ENCODE measurements around the gene MYL3.

MYL3 gene

GRCh38 chr3:46844881-46845312 lies 18.3 kb downstream of the MYL3 start:
- Histone ChIP-seq H3K36me3 (ENCODE audit: insufficient read depth, low read length) (no peaks in the 10 kb centered on the region), H3K4me3 (ENCODE audit: low read length) (no peak overlapping the region), H3K9me3 (ENCODE audit: low read length) (no peaks in the 10 kb centered on the region), H3K27me3 (ENCODE audit: insufficient read depth, low read length) (no peaks in the 10 kb centered on the region), H3K4me1 (ENCODE audit: insufficient read depth, low read length) (peaks cover 7% of the 10 kb centered on the region), H2AFZ (ENCODE audit: low read depth, low read length) (no peak overlapping the region)

- H2AFZ ChIP-seq (ENCODE audit: low read depth, low read length): no peak overlapping the region
- H3K36me3 ChIP-seq (ENCODE audit: insufficient read depth, low read length): no peaks in the 10 kb centered on the region
- H3K4me3 ChIP-seq (ENCODE audit: low read length): no peak overlapping the region
- no peaks in the 10 kb centered on the region for H3K9me3 ChIP-seq (ENCODE audit: low read length)
- H3K27me3 ChIP-seq (ENCODE audit: insufficient read depth, low read length): no peaks in the 10 kb centered on the region
- peaks cover 6% of the 10 kb centered on the region for H3K4me1 ChIP-seq (ENCODE audit: insufficient read depth, low read length)
Observed at GRCh38 chr3:46844397-46844796, 18.8 kb downstream of the MYL3 start.

DNA sequence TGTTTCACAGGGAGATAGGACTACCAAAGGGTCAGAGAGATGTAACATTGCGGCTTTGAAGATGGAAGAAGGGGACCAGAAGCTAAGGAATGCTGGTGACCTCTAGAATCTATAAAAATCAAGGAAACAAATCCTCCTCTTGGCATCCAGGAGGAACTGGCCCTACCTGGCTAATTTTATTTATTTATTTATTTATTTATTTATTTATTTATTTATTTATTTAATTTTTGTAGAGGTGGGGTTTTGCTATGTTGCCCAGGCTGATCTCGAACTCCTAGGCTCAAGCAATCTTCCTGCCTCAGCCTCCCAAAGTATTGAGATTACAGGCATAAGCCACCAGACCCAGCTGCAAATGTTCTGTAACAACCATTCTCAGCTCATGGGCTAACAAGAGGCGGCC lies 19.7 kb downstream of the MYL3 start:
- no peaks in the 10 kb centered on the region for H3K27me3 ChIP-seq (ENCODE audit: insufficient read depth, low read length)
- no peak overlapping the region for H3K4me3 ChIP-seq (ENCODE audit: low read length)

DNA sequence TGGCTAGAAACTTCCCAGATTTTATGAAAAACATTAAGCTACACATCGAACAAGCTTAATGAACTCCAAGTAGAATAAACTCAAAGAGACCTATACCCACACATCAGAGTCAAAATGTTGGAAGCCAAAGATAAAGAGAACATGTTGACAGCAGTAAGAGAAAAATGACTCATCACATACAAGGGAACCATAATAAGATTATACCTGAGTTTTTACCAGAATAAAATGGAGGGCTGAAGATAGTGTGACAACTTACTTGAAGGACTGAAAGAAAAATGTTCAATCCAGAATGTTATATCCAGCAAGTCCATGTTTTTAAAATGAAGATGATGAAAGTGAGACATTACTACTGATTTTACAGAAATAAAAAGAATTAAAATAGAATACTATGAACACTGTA lies 22.8 kb downstream of the MYL3 start:
- no peak overlapping the region for H3K4me3 ChIP-seq (ENCODE audit: low read length)
- peaks cover 3% of the 10 kb centered on the region for H3K9me3 ChIP-seq (ENCODE audit: low read length)
- H2AFZ ChIP-seq (ENCODE audit: low read depth, low read length): no peak overlapping the region
- H3K36me3 ChIP-seq (ENCODE audit: insufficient read depth, low read length): no peaks in the 10 kb centered on the region
- no peaks in the 10 kb centered on the region for H3K4me1 ChIP-seq (ENCODE audit: insufficient read depth, low read length)
- H3K27me3 ChIP-seq (ENCODE audit: insufficient read depth, low read length): no peaks in the 10 kb centered on the region

More for the DNA sequence above, 19.7 kb downstream of the MYL3 start:
- no peaks in the 10 kb centered on the region for H3K36me3 ChIP-seq (ENCODE audit: insufficient read depth, low read length)
- no peaks in the 10 kb centered on the region for H3K9me3 ChIP-seq (ENCODE audit: low read length)
- H3K4me1 ChIP-seq (ENCODE audit: insufficient read depth, low read length): peaks cover 1% of the 10 kb centered on the region
- H2AFZ ChIP-seq (ENCODE audit: low read depth, low read length): no peak overlapping the region

DNA sequence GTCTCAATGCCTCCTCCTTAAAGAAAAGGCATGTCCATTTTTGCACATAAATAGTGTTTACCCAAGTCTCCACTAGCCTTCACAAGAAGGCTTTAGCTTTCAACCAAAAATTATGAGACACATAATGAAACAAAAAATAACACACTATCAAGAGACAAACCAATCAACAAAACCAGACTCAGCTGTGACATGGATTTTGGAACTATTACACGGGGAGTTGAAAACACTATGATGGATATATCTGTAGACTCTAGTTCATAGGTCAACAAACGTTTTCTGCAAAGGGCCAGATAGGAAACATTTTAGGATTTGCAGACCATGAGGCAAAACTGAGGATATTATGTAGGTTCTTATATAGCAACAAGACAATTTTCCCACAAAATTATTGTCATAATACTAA lies 24.9 kb downstream of the MYL3 start:
- Histone ChIP-seq H3K36me3 (ENCODE audit: insufficient read depth, low read length) (no peaks in the 10 kb centered on the region), H3K27me3 (ENCODE audit: insufficient read depth, low read length) (no peaks in the 10 kb centered on the region), H3K9me3 (ENCODE audit: low read length) (peaks cover 3% of the 10 kb centered on the region), H3K4me1 (ENCODE audit: insufficient read depth, low read length) (no peaks in the 10 kb centered on the region), H3K4me3 (ENCODE audit: low read length) (no peak overlapping the region), H2AFZ (ENCODE audit: low read depth, low read length) (no peak overlapping the region)

- H2AFZ ChIP-seq (ENCODE audit: low read depth, low read length): no peak overlapping the region
- no peaks in the 10 kb centered on the region for H3K36me3 ChIP-seq (ENCODE audit: insufficient read depth, low read length)
Observed at GRCh38 chr3:46835491-46835890, 27.8 kb downstream of the MYL3 start.

GRCh38 chr3:46835054-46835453 lies 28.2 kb downstream of the MYL3 start:
- no peak overlapping the region for H3K4me3 ChIP-seq (ENCODE audit: low read length)
- H3K36me3 ChIP-seq (ENCODE audit: insufficient read depth, low read length): no peaks in the 10 kb centered on the region
- no peaks in the 10 kb centered on the region for H3K27me3 ChIP-seq (ENCODE audit: insufficient read depth, low read length)
- no peak overlapping the region for H2AFZ ChIP-seq (ENCODE audit: low read depth, low read length)
- H3K9me3 ChIP-seq (ENCODE audit: low read length): peaks cover 3% of the 10 kb centered on the region
- no peaks in the 10 kb centered on the region for H3K4me1 ChIP-seq (ENCODE audit: insufficient read depth, low read length)

More at GRCh38 chr3:46835491-46835890, 27.8 kb downstream of the MYL3 start:
- H3K4me1 ChIP-seq (ENCODE audit: insufficient read depth, low read length): no peaks in the 10 kb centered on the region
- no peak overlapping the region for H3K4me3 ChIP-seq (ENCODE audit: low read length)
- peaks cover 3% of the 10 kb centered on the region for H3K9me3 ChIP-seq (ENCODE audit: low read length)
- no peaks in the 10 kb centered on the region for H3K27me3 ChIP-seq (ENCODE audit: insufficient read depth, low read length)

DNA sequence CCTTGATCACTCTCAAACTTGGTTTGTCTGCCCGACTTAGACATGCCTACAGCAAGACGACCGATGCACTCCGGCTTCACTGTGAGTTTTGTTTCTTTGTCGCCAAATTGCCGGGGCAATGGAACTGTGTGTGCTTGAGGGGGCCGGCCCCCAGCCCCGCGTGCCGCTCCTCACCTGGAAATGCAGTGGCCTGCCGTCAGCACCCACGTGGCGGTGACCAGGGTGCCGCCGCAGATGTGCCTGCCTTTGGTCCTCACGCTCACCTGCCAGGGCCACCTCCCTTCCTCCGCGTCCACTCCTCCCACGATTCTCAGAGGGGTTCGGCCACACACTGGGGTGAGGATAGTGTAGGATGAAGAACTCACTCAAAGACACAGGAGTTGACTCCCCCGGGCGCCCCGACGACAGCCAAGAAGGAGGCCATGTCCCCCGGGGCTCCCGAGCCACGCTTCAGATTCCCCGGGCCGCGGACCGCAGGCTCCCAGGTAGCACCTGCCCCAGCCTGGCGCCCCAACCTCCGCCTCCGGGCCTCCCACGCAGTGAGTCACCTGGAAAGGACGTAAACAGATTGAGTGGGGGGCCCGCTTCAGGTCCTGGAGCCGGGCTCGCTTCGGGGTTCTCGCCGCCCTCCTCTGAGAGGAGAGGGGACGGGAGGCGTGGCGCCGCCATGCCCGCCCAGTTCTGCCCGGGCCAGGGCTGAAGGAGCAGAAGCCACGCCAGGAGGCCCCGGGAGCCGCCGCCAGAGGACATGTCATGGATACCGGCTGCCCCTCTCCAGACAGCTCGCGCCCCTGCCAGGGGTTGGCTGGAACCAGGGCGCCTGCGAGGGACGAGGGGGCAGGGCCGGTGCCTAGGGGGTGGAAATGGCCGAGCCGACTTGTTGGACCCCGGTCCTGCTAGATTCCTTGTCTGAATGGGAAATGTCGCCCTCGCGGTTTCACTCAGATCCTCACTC lies 29.6 kb downstream of the MYL3 start:
- no peaks in the 10 kb centered on the region for H3K36me3 ChIP-seq (ENCODE audit: insufficient read depth, low read length)
- H3K9me3 ChIP-seq (ENCODE audit: low read length): peaks cover 3% of the 10 kb centered on the region
- H3K4me3 ChIP-seq (ENCODE audit: low read length): no peak overlapping the region
- no peaks in the 10 kb centered on the region for H3K4me1 ChIP-seq (ENCODE audit: insufficient read depth, low read length)
- no peaks in the 10 kb centered on the region for H3K27me3 ChIP-seq (ENCODE audit: insufficient read depth, low read length)
- H2AFZ ChIP-seq (ENCODE audit: low read depth, low read length): no peak overlapping the region

- no peaks in the 10 kb centered on the region for H3K4me1 ChIP-seq (ENCODE audit: insufficient read depth, low read length)
- H3K27me3 ChIP-seq (ENCODE audit: insufficient read depth, low read length): no peaks in the 10 kb centered on the region
- no peak overlapping the region for H2AFZ ChIP-seq (ENCODE audit: low read depth, low read length)
- no peaks in the 10 kb centered on the region for H3K36me3 ChIP-seq (ENCODE audit: insufficient read depth, low read length)
- H3K4me3 ChIP-seq (ENCODE audit: low read length): no peak overlapping the region
- no peaks in the 10 kb centered on the region for H3K9me3 ChIP-seq (ENCODE audit: low read length)
Observed at GRCh38 chr3:46831841-46832240, 31.4 kb downstream of the MYL3 start.

- Histone ChIP-seq H3K4me3 (ENCODE audit: low read length) (no peak overlapping the region), H3K27me3 (ENCODE audit: insufficient read depth, low read length) (no peaks in the 10 kb centered on the region), H3K4me1 (ENCODE audit: insufficient read depth, low read length) (no peaks in the 10 kb centered on the region), H3K9me3 (ENCODE audit: low read length) (no peaks in the 10 kb centered on the region), H3K36me3 (ENCODE audit: insufficient read depth, low read length) (no peaks in the 10 kb centered on the region), H2AFZ (ENCODE audit: low read depth, low read length) (no peak overlapping the region)
Observed at GRCh38 chr3:46831316-46831715, 31.9 kb downstream of the MYL3 start.

GRCh38 chr3:46830801-46831200 lies 32.4 kb downstream of the MYL3 start:
- H3K4me1 ChIP-seq (ENCODE audit: insufficient read depth, low read length): no peaks in the 10 kb centered on the region
- no peak overlapping the region for H3K4me3 ChIP-seq (ENCODE audit: low read length)
- H3K9me3 ChIP-seq (ENCODE audit: low read length): no peaks in the 10 kb centered on the region
- H2AFZ ChIP-seq (ENCODE audit: low read depth, low read length): no peak overlapping the region
- H3K27me3 ChIP-seq (ENCODE audit: insufficient read depth, low read length): no peaks in the 10 kb centered on the region
- no peaks in the 10 kb centered on the region for H3K36me3 ChIP-seq (ENCODE audit: insufficient read depth, low read length)

DNA sequence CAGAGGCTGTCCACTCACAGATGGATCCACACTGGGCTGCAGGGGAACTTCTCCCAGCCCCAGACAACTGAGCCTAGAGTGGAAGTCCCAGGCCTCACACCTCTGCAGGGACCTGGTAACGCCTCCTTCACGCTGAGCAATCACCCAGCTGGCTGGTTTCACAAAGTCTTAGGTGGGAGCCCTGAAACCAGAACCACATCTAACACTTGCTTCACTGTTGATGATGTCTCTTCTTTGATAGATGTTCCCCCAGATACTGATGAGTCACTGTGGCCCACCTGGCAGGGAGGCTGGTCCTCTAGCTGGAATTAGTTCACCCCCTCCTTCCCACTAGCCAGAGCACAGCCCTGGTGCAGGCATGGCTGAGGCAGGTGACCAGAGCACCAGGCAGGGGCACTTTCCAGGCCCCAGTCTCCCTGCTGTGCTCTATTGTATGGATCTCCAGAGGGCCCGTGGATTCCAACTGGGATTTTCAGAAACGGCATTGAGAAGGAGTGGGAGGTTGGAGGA lies 33.5 kb downstream of the MYL3 start:
- H3K4me3 ChIP-seq (ENCODE audit: low read length): no peak overlapping the region
- H2AFZ ChIP-seq (ENCODE audit: low read depth, low read length): no peak overlapping the region
- H3K9me3 ChIP-seq (ENCODE audit: low read length): no peaks in the 10 kb centered on the region
- no peaks in the 10 kb centered on the region for H3K27me3 ChIP-seq (ENCODE audit: insufficient read depth, low read length)
- peaks cover 6% of the 10 kb centered on the region for H3K4me1 ChIP-seq (ENCODE audit: insufficient read depth, low read length)
- H3K36me3 ChIP-seq (ENCODE audit: insufficient read depth, low read length): no peaks in the 10 kb centered on the region

GRCh38 chr3:46825450-46825849 lies 37.8 kb downstream of the MYL3 start:
- Histone ChIP-seq H3K9me3 (ENCODE audit: low read length) (no peaks in the 10 kb centered on the region), H3K4me3 (ENCODE audit: low read length) (no peak overlapping the region)

More at GRCh38 chr3:46825450-46825849, 37.8 kb downstream of the MYL3 start:
- Histone ChIP-seq H2AFZ (ENCODE audit: low read depth, low read length) (no peak overlapping the region), H3K27me3 (ENCODE audit: insufficient read depth, low read length) (no peaks in the 10 kb centered on the region), H3K36me3 (ENCODE audit: insufficient read depth, low read length) (no peaks in the 10 kb centered on the region), H3K4me1 (ENCODE audit: insufficient read depth, low read length) (peaks cover 13% of the 10 kb centered on the region)

Measured in neuron (in vitro differentiated cells).